K562 (cell line): ENCODE results near the gene ATG12. TPM values are rescaled to one million over a fixed set of nuclear protein-coding genes. Genes with fewer than 3 reads are reported as not detected.

Source experiments
- ATF2 ChIP-seq: sonication (generic); formaldehyde crosslinking; IDR thresholded peaks from 2 replicates; pipeline ENCODE4 v1.8.1; 2022; ENCODE audit warnings: missing genetic modification reagents
- BMI1 ChIP-seq: fragments of 150-350 bp; IDR thresholded peaks from 2 replicates; pipeline ENCODE4 v1.6.1; 2014; ENCODE audit warnings: low read length
- CHD4 ChIP-seq: fragments of 200-600 bp; sonication (generic); IDR thresholded peaks from 3 replicates; pipeline ENCODE4 v1.6.1; 2012; ENCODE audit warnings: low read depth, mild to moderate bottlenecking, mixed read lengths, low read length, inconsistent platforms; ENCODE audit not compliant: insufficient read depth, insufficient replicate concordance, poor library complexity, severe bottlenecking
- CREM ChIP-seq: IDR thresholded peaks from 2 replicates; pipeline ENCODE4 v1.6.1; 2014; ENCODE audit warnings: antibody characterized with exemption, low read depth
- FOSL1 ChIP-seq: fragments of 200-800 bp; sonication (Bioruptor generic); conservative IDR thresholded peaks from 2 replicates; pipeline ENCODE4 v1.6.1; 2016; ENCODE audit warnings: missing genetic modification characterization, missing compliant biosample characterization
- HIVEP1 ChIP-seq: fragments of 250-450 bp; sonication (Bioruptor Pico); IDR thresholded peaks from 2 replicates; pipeline ENCODE4 v1.4.0; 2020; ENCODE audit warnings: mild to moderate bottlenecking
- HMGN3 ChIP-seq: IDR thresholded peaks from 2 replicates; pipeline ENCODE4 v1.6.1; 2011; ENCODE audit warnings: borderline replicate concordance, low read depth, mild to moderate bottlenecking, mixed read lengths, low read length; ENCODE audit not compliant: insufficient read length; ENCODE audit errors: extremely low read depth
- JUN ChIP-seq, 2 experiments: sonication (generic) in 1 of 2; formaldehyde crosslinking in 1 of 2; IDR thresholded peaks; 2 replicates each; pipeline versions ENCODE4 v1.6.1 to v1.8.0; 2012 to 2022; ENCODE audit warnings: borderline replicate concordance in 2 of 2, mild to moderate bottlenecking in 2 of 2, improper control_type of control experiment in 1 of 2, low read depth in 1 of 2, low read length in 1 of 2, missing genetic modification reagents in 1 of 2
- MYC ChIP-seq, 2 experiments: fragments of 250-450 bp in 1 of 2; sonication (Bioruptor Pico) in 1 of 2; IDR thresholded peaks; 2 replicates each; pipeline versions ENCODE4 v1.5.1 to v1.6.1; 2012 to 2021; ENCODE audit warnings: low read depth in 2 of 2, borderline replicate concordance in 1 of 2, improper control_type of control experiment in 1 of 2, low read length in 1 of 2, mild to moderate bottlenecking in 1 of 2, moderate library complexity in 1 of 2
- NFE2L1 ChIP-seq: fragments of 450-650 bp; IDR thresholded peaks from 2 replicates; pipeline ENCODE4 v1.6.1; 2016; ENCODE audit warnings: missing genetic modification characterization, low read depth, mild to moderate bottlenecking, missing compliant biosample characterization, moderate library complexity, borderline replicate concordance
- RBM15 ChIP-seq: fragments of 200-400 bp; formaldehyde crosslinking; IDR thresholded peaks from 2 replicates; pipeline ENCODE4 v1.6.1; 2018; ENCODE audit warnings: mild to moderate bottlenecking, low read length, moderate library complexity; ENCODE audit not compliant: insufficient read depth
- RBM17 ChIP-seq: fragments of 200-400 bp; formaldehyde crosslinking; IDR thresholded peaks from 2 replicates; pipeline ENCODE4 v1.6.1; 2017; ENCODE audit warnings: low read depth, mild to moderate bottlenecking, low read length, borderline replicate concordance
- SMAD2 ChIP-seq: fragments of 150-350 bp; IDR thresholded peaks from 2 replicates; pipeline ENCODE4 v1.6.1; 2014; ENCODE audit warnings: low read depth, mild to moderate bottlenecking, low read length
- SMARCE1 ChIP-seq: fragments of 450-650 bp; IDR thresholded peaks from 2 replicates; pipeline ENCODE4 v1.7.1; 2016; ENCODE audit warnings: mild to moderate bottlenecking
- ZBTB17 ChIP-seq: fragments of 450-650 bp; formaldehyde crosslinking; IDR thresholded peaks from 2 replicates; pipeline ENCODE4 v1.4.0; 2020; ENCODE audit warnings: mild to moderate bottlenecking
- ZNF224 ChIP-seq: sonication (generic); formaldehyde crosslinking; IDR thresholded peaks from 2 replicates; pipeline ENCODE4 v1.8.0; 2022; ENCODE audit warnings: mild to moderate bottlenecking, missing genetic modification reagents
- ZNF24 ChIP-seq: fragments of 450-650 bp; IDR thresholded peaks from 2 replicates; pipeline ENCODE4 v1.6.1; 2016
- polyA plus RNA-seq, 8 experiments: library from polyadenylated mRNA; depleted of rRNA in 4 of 8; stranded (reverse) in 5 of 8; unstranded in 3 of 8; fragments of >200 nt; fragmentation: Nextera tagmentation in 2 of 8; fragmentation: Illumina TruSeq in 1 of 8; extraction: Ambion mirVana in 2 of 8; extraction: Trizol in 1 of 8; gene quantifications; 2 replicates each; pipeline versions ENCODE4 v1.2.1 to v1.2.3, GENCODE V29; 2011 to 2014; ENCODE audit warnings: inconsistent platforms in 1 of 8, missing spikeins in 1 of 8
- total RNA-seq, 7 experiments: library from RNA; depleted of rRNA in 6 of 7; stranded (reverse); fragments of >200 nt in 6 of 7; fragmentation: Illumina TruSeq in 2 of 7; extraction: Trizol in 2 of 7; gene quantifications; 2 replicates each; pipeline versions ENCODE4 v1.2.1 to v1.2.3, GENCODE V29; 2011 to 2021; ENCODE audit warnings: low replicate concordance in 1 of 7
- TF ChIP-seq, protein P1 (sequence below): fragments of 250-450 bp; sonication (Bioruptor Pico); IDR thresholded peaks from 2 replicates; pipeline ENCODE4 v1.8.0; 2021; ENCODE audit warnings: mild to moderate bottlenecking, moderate library complexity
- TF ChIP-seq, protein P2 (sequence below), 2 experiments: fragments of 450-650 bp in 1 of 2; sonication (generic) in 1 of 2; formaldehyde crosslinking in 1 of 2; IDR thresholded peaks in 1 of 2; conservative IDR thresholded peaks in 1 of 2; 2 replicates each; pipeline versions ENCODE4 v1.6.1 to v1.8.1; 2016 to 2023; ENCODE audit warnings: mild to moderate bottlenecking in 2 of 2, moderate library complexity in 2 of 2, inconsistent platforms in 1 of 2, missing genetic modification reagents in 1 of 2

Gene ATG12
- total and polyA plus RNA-seq, 9 of the 15 experiments (the other 6 are each of a cell fraction or from before 2014, with no cell fraction given) = 21.6 to 132 (median 61.3) TPM

GRCh38 chr5:115841382-115842088, at the start of gene ATG12, which contains the start of gene AP3S1 (continued):
- TF ChIP-seq CHD4 = no peak
- no peak for TF ChIP-seq ZNF224 (CRISPR knock-in tag)
- TF ChIP-seq, protein P1, sequence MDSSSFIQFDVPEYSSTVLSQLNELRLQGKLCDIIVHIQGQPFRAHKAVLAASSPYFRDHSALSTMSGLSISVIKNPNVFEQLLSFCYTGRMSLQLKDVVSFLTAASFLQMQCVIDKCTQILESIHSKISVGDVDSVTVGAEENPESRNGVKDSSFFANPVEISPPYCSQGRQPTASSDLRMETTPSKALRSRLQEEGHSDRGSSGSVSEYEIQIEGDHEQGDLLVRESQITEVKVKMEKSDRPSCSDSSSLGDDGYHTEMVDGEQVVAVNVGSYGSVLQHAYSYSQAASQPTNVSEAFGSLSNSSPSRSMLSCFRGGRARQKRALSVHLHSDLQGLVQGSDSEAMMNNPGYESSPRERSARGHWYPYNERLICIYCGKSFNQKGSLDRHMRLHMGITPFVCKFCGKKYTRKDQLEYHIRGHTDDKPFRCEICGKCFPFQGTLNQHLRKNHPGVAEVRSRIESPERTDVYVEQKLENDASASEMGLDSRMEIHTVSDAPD (CRISPR knock-in tag) = no peak
- no peak for TF ChIP-seq RBM17
- no peak for TF ChIP-seq HIVEP1 (CRISPR knock-in tag)
- no peak for TF ChIP-seq NFE2L1
- peak; percentile 26; the same call in 1 of the 2 replicates for TF ChIP-seq FOSL1 (tag)
- no peak for TF ChIP-seq RBM15
- TF ChIP-seq, protein P2, sequence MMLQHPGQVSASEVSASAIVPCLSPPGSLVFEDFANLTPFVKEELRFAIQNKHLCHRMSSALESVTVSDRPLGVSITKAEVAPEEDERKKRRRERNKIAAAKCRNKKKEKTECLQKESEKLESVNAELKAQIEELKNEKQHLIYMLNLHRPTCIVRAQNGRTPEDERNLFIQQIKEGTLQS (IDR thresholded peaks at IDR 0.05) = no peak; the same call in 1 of the 2 replicates
- TF ChIP-seq, protein P2 (CRISPR knock-in tag; conservative IDR thresholded peaks at IDR 0.05) = peak; percentile 71; the same call in 1 of the 2 replicates
- TF ChIP-seq CREM = peak; percentile 86
- TF ChIP-seq MYC (IDR thresholded peaks at IDR 0.05; ENCODE audit: low read depth, low read length) = peak; percentile 94
- no peak; the same call in 1 of the 2 replicates for TF ChIP-seq MYC (CRISPR knock-in tag; IDR thresholded peaks at IDR 0.05; ENCODE audit: borderline replicate concordance, low read depth)
- no peak for TF ChIP-seq BMI1
- TF ChIP-seq JUN (IDR thresholded peaks at IDR 0.05; ENCODE audit: borderline replicate concordance, low read depth, low read length) = no peak
- TF ChIP-seq JUN (CRISPR knock-in tag; IDR thresholded peaks at IDR 0.05; ENCODE audit: borderline replicate concordance) = no peak
- TF ChIP-seq ZBTB17 (CRISPR knock-in tag) = no peak; the same call in 1 of the 2 replicates
- TF ChIP-seq SMARCE1 = no peak
- TF ChIP-seq ATF2 = 0 out of 2 replicates have a peak, but pooled peaks have one; percentile 44
- no peak for TF ChIP-seq HMGN3
- 0 out of 2 replicates have a peak, but pooled peaks have one; percentile 8 for TF ChIP-seq ZNF24
- TF ChIP-seq SMAD2 = no peak
